HepG2 (cell line): ENCODE measurements around the gene KAZN. TPM values are rescaled to one million over a fixed set of nuclear protein-coding genes. Genes with fewer than 3 reads are reported as not detected.

Source experiments
- ATAC-seq: fragments of 200-7000 bp; cut with Tn5 transposase; 3 replicates; pipeline ENCODE4 v1.9.1; 2020; ENCODE audit warnings: mild to moderate bottlenecking, moderate library complexity
- BruUV-seq: library from RNA; stranded (reverse); fragments of 400-500 nt; replicated peaks from 2 replicates; lab custom pipeline; 2021; lab: Mats Ljungman, UMichigan
- CTCF ChIA-PET: fragments of 300-600 bp; formaldehyde crosslinking; extraction: SDS; loops from one replicate; lab custom pipeline; 2021; ENCODE audit warnings: low total read pairs, inconsistent platforms, low intra/inter-chr PET ratio; lab: Yijun Ruan, JAX
- POLR2A ChIA-PET: fragments of 350-600 bp; sonication (Branson Sonifier 250); formaldehyde crosslinking; loops from one replicate; lab custom pipeline; 2020; ENCODE audit warnings: antibody characterized with exemption, inconsistent platforms; lab: Yijun Ruan, JAX
- DNase-seq: peaks from one replicate; pipeline ENCODE4 v3.0.0-alpha.2; 2015; ENCODE audit warnings: low spot score
- FAIRE-seq: peaks from 3 replicates; lab custom pipeline; 2011; peaks lifted over from hg19 to GRCh38; lab: Jason Lieb, UNC
- H2AFZ ChIP-seq: one replicate; pipeline ENCODE4 v1.6.1; 2011; ENCODE audit warnings: low read length, inconsistent platforms
- H3K27ac ChIP-seq: fragments of 300-600 bp; 3 replicates; pipeline ENCODE4 v1.8.0; 2011; ENCODE audit warnings: mixed run types, mild to moderate bottlenecking, mixed read lengths, low read length, inconsistent platforms; ENCODE audit not compliant: insufficient read depth; ENCODE audit errors: extremely low read length
- H3K27me3 ChIP-seq, 2 experiments: fragments of 200-600 bp in 1 of 2; 2 replicates in 1 of 2; 3 replicates in 1 of 2; pipeline versions ENCODE4 v1.6.0 to v1.8.0; 2011; ENCODE audit warnings: low read length in 2 of 2, mild to moderate bottlenecking in 2 of 2, moderate library complexity in 2 of 2, inconsistent platforms in 1 of 2; ENCODE audit not compliant: insufficient read depth in 2 of 2, control insufficient read depth in 1 of 2
- H3K36me3 ChIP-seq, 2 experiments: fragments of 200-600 bp in 1 of 2; replicated peaks in 1 of 2; 2 replicates in 1 of 2; 3 replicates in 1 of 2; pipeline versions ENCODE4 v1.5.1 to v1.8.0; 2011; ENCODE audit warnings: low read length in 2 of 2, inconsistent platforms in 1 of 2; ENCODE audit not compliant: insufficient read depth in 2 of 2, control insufficient read depth in 1 of 2
- H3K4me1 ChIP-seq: 2 replicates; pipeline ENCODE4 v1.5.1; 2012; ENCODE audit warnings: low read length, inconsistent platforms; ENCODE audit not compliant: insufficient read depth
- H3K4me2 ChIP-seq: 2 replicates; pipeline ENCODE4 v1.6.0; 2011; ENCODE audit warnings: low read depth, low read length, inconsistent platforms
- H3K4me3 ChIP-seq, 3 experiments: fragments of 200-600 bp in 1 of 3; sonication (generic), shearing (Covaris generic) in 1 of 3; replicated peaks in 1 of 3; 2 replicates each; pipeline ENCODE4 v1.5.1; 2011 to 2016; ENCODE audit warnings: low read length in 3 of 3, inconsistent platforms in 2 of 3, low read depth in 2 of 3, mild to moderate bottlenecking in 2 of 3, control low read depth in 1 of 3, mixed read lengths in 1 of 3; ENCODE audit not compliant: insufficient read depth in 1 of 3
- H3K79me2 ChIP-seq: one replicate; pipeline ENCODE4 v1.6.1; 2011; ENCODE audit warnings: low read length, inconsistent platforms; ENCODE audit not compliant: insufficient read depth
- H3K9ac ChIP-seq: 2 replicates; pipeline ENCODE4 v1.6.0; 2011; ENCODE audit warnings: mild to moderate bottlenecking, low read depth, low read length, inconsistent platforms; ENCODE audit not compliant: insufficient read depth
- H3K9me3 ChIP-seq: 2 replicates; pipeline ENCODE4 v1.5.1; 2012; ENCODE audit warnings: mild to moderate bottlenecking, low read length
- H4K20me1 ChIP-seq: 2 replicates; pipeline ENCODE4 v1.6.0; 2011; ENCODE audit warnings: inconsistent platforms, mild to moderate bottlenecking, low read length, moderate library complexity; ENCODE audit not compliant: insufficient read depth
- ATF7-NPFF ChIP-seq: sonication (generic); formaldehyde crosslinking; IDR thresholded peaks from 2 replicates; pipeline ENCODE4 v1.8.1; 2023; ENCODE audit warnings: mild to moderate bottlenecking, low read depth, missing genetic modification reagents, moderate library complexity
- HDAC6 ChIP-seq: fragments of 200-600 bp; sonication (generic); IDR thresholded peaks from 2 replicates; pipeline ENCODE4 v1.7.0; 2017; ENCODE audit warnings: mild to moderate bottlenecking, antibody characterized with exemption, low read length, low read depth
- KDM2A ChIP-seq: sonication (generic); formaldehyde crosslinking; IDR thresholded peaks from 2 replicates; pipeline ENCODE4 v1.4.0; 2020; ENCODE audit warnings: low read depth, missing genetic modification reagents, borderline replicate concordance
- KLF13 ChIP-seq: sonication (generic); formaldehyde crosslinking; IDR thresholded peaks from 2 replicates; pipeline ENCODE4 v1.4.0; 2020; ENCODE audit warnings: mild to moderate bottlenecking, missing genetic modification reagents
- MEIS1 ChIP-seq: sonication (generic); formaldehyde crosslinking; IDR thresholded peaks from 2 replicates; pipeline ENCODE4 v1.9.0; 2021; ENCODE audit warnings: mild to moderate bottlenecking, missing genetic modification reagents, moderate library complexity, borderline replicate concordance
- NFATC3 ChIP-seq: sonication (generic); formaldehyde crosslinking; IDR thresholded peaks from 2 replicates; pipeline ENCODE4 v1.5.1; 2020; ENCODE audit warnings: mild to moderate bottlenecking, missing genetic modification reagents
- PHF21A ChIP-seq: sonication (generic); formaldehyde crosslinking; IDR thresholded peaks from 2 replicates; pipeline ENCODE4 v1.5.0; 2020; ENCODE audit warnings: mild to moderate bottlenecking, missing genetic modification reagents
- RXRA ChIP-seq: sonication (generic); formaldehyde crosslinking; IDR thresholded peaks from 2 replicates; pipeline ENCODE4 v1.5.1; 2020; ENCODE audit warnings: missing genetic modification reagents
- TAF1 ChIP-seq: sonication (generic); formaldehyde crosslinking; IDR thresholded peaks from 2 replicates; pipeline ENCODE4 v1.4.0; 2020; ENCODE audit warnings: missing genetic modification reagents
- TOE1 ChIP-seq: sonication (generic); formaldehyde crosslinking; IDR thresholded peaks from 2 replicates; pipeline ENCODE4 v1.4.0; 2020; ENCODE audit warnings: mild to moderate bottlenecking, missing genetic modification reagents
- ZEB1 ChIP-seq: IDR thresholded peaks from 2 replicates; pipeline ENCODE4 v1.6.1; 2012; ENCODE audit warnings: mild to moderate bottlenecking, low read depth, inconsistent platforms; ENCODE audit not compliant: insufficient replicate concordance
- ZNF589 ChIP-seq: sonication (generic); formaldehyde crosslinking; conservative IDR thresholded peaks from 2 replicates; pipeline ENCODE4 v1.8.0; 2022; ENCODE audit warnings: mild to moderate bottlenecking, moderate library complexity, missing genetic modification reagents
- ZNF598 ChIP-seq: sonication (generic); formaldehyde crosslinking; IDR thresholded peaks from 2 replicates; pipeline ENCODE4 v1.5.1; 2020; ENCODE audit warnings: mild to moderate bottlenecking, missing genetic modification reagents, borderline replicate concordance
- ZNF607 ChIP-seq: sonication (generic); formaldehyde crosslinking; IDR thresholded peaks from 2 replicates; pipeline ENCODE4 v1.5.1; 2020; ENCODE audit warnings: missing genetic modification reagents, mild to moderate bottlenecking, borderline replicate concordance
- WGBS: methylation state at CpG from one replicate; pipeline ENCODE4 v1.1.6; 2017; ENCODE audit warnings: low lambda C conversion rate; 5-methylcytosine and 5-hydroxymethylcytosine counted together
- in situ Hi-C: cut with HindIII; loops from 2 replicates; pipeline ENCODE4 v1.10.0; 2017; ENCODE audit warnings: low pct_unique_long_range_greater_than_20kb; ENCODE audit not compliant: extremely low pct_ligation_motif_present
- intact Hi-C: fragments of 100-400 bp; cut with micrococcal nuclease; formaldehyde crosslinking; loops from one replicate; pipeline ENCODE4 v1.10.0; 2022; ENCODE audit not compliant: unreplicated experiment
- polyA plus RNA-seq, 8 experiments: library from polyadenylated mRNA; depleted of rRNA in 3 of 8; stranded (reverse) in 7 of 8; unstranded in 1 of 8; fragments of >200 nt; fragmentation: Illumina TruSeq in 4 of 8; extraction: Trizol in 4 of 8; gene quantifications; 2 replicates each; pipeline versions ENCODE4 v1.2.1 to v1.2.3, GENCODE V29; 2011 to 2016; ENCODE audit warnings: low read depth in 4 of 8, missing spikeins in 1 of 8, mixed read lengths in 1 of 8; ENCODE audit not compliant: insufficient read depth in 1 of 8
- total RNA-seq, 5 experiments: library from RNA; depleted of rRNA; stranded (reverse); fragments of >200 nt; fragmentation: Illumina TruSeq; extraction: Trizol; gene quantifications; 2 replicates each; pipeline ENCODE4 v1.2.3, GENCODE V29; 2016; ENCODE audit warnings: low read depth in 1 of 5
- TF ChIP-seq, protein P1 (sequence below): sonication (generic); formaldehyde crosslinking; IDR thresholded peaks from 2 replicates; pipeline ENCODE4 v1.4.0; 2020; ENCODE audit warnings: missing genetic modification reagents
- TF ChIP-seq, protein P2 (sequence below), 2 experiments: IDR thresholded peaks; 2 replicates each; pipeline ENCODE4 v1.6.1; 2011 to 2012; ENCODE audit warnings: low read length in 2 of 2, borderline replicate concordance in 1 of 2, low read depth in 1 of 2, mild to moderate bottlenecking in 1 of 2, moderate library complexity in 1 of 2
- TF ChIP-seq, protein P3 (sequence below): sonication (generic); formaldehyde crosslinking; IDR thresholded peaks from 2 replicates; pipeline ENCODE4 v1.5.0; 2020; ENCODE audit warnings: missing genetic modification reagents
- TF ChIP-seq, protein P4 (sequence below): sonication (generic); formaldehyde crosslinking; IDR thresholded peaks from 2 replicates; pipeline ENCODE4 v1.4.0; 2020; ENCODE audit warnings: mild to moderate bottlenecking, missing genetic modification reagents

KAZN gene
- total and polyA plus RNA-seq, 2 of the 13 experiments (the other 11 are each of a cell fraction or from before 2014, with no cell fraction given): 10.4 to 13.5 TPM

DNA sequence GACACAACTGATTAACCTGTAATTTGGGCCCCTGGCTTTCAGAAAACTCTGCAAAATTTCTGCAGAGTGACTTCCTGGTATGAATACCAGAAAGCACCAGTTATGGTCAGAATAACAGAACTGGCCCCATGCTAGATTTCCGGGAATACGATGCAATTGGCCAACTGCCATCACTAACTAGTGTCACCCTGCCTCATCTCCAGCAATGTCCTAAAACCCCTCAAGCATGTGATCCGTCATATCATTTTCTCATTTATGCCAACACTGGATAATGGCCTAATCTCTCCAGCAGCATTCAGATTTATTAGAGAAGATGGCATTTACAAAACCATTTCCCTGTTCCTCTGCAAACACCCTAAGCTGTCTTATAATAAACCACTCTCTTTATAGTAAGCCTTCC, 15.4 kb downstream of the KAZN start:
- DNase-seq (no peak), FAIRE-seq (no peak), ATAC-seq (no peak)
- in situ Hi-C loops: no loop called here
- H2AFZ ChIP-seq: no peak overlapping the region
- H3K27me3 ChIP-seq: peaks cover 5 to 33% of the 10 kb centered on the region in 2 experiments; a peak in 3 of 5 replicates
- WGBS: 4% methylated on average over 3 of the region's 3 CpGs
- H3K36me3 ChIP-seq: no peaks in the 10 kb centered on the region
- CTCF ChIA-PET: no interaction called here
- H3K4me3 ChIP-seq: no peak overlapping the region
- no peak overlapping the region for H3K4me2 ChIP-seq
- no peak overlapping the region for H3K27ac ChIP-seq
- POLR2A ChIA-PET: no interaction called here
- no peaks in the 10 kb centered on the region for H3K79me2 ChIP-seq
- H4K20me1 ChIP-seq: no peaks in the 10 kb centered on the region
- H3K9me3 ChIP-seq: no peaks in the 10 kb centered on the region
- intact Hi-C loops: no loop called here
- no peaks in the 10 kb centered on the region for H3K4me1 ChIP-seq
- no TSS peak for BruUV-seq
- TF ChIP-seq KLF13 (CRISPR knock-in tag) (no peak), ATF7-NPFF (CRISPR knock-in tag) (no peak), ZNF589 (CRISPR knock-in tag) (no peak), TAF1 (CRISPR knock-in tag) (no peak), TOE1 (CRISPR knock-in tag) (no peak), ZEB1 (no peak), NFATC3 (CRISPR knock-in tag) (no peak), RXRA (CRISPR knock-in tag) (no peak), PHF21A (no peak), KDM2A (no peak), MEIS1 (CRISPR knock-in tag) (no peak), HDAC6 (no peak), ZNF598 (CRISPR knock-in tag) (no peak), ZNF607 (CRISPR knock-in tag) (no peak)
- TF ChIP-seq, protein P1, sequence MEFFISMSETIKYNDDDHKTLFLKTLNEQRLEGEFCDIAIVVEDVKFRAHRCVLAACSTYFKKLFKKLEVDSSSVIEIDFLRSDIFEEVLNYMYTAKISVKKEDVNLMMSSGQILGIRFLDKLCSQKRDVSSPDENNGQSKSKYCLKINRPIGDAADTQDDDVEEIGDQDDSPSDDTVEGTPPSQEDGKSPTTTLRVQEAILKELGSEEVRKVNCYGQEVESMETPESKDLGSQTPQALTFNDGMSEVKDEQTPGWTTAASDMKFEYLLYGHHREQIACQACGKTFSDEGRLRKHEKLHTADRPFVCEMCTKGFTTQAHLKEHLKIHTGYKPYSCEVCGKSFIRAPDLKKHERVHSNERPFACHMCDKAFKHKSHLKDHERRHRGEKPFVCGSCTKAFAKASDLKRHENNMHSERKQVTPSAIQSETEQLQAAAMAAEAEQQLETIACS (CRISPR knock-in tag): no peak
- TF ChIP-seq, protein P2, sequence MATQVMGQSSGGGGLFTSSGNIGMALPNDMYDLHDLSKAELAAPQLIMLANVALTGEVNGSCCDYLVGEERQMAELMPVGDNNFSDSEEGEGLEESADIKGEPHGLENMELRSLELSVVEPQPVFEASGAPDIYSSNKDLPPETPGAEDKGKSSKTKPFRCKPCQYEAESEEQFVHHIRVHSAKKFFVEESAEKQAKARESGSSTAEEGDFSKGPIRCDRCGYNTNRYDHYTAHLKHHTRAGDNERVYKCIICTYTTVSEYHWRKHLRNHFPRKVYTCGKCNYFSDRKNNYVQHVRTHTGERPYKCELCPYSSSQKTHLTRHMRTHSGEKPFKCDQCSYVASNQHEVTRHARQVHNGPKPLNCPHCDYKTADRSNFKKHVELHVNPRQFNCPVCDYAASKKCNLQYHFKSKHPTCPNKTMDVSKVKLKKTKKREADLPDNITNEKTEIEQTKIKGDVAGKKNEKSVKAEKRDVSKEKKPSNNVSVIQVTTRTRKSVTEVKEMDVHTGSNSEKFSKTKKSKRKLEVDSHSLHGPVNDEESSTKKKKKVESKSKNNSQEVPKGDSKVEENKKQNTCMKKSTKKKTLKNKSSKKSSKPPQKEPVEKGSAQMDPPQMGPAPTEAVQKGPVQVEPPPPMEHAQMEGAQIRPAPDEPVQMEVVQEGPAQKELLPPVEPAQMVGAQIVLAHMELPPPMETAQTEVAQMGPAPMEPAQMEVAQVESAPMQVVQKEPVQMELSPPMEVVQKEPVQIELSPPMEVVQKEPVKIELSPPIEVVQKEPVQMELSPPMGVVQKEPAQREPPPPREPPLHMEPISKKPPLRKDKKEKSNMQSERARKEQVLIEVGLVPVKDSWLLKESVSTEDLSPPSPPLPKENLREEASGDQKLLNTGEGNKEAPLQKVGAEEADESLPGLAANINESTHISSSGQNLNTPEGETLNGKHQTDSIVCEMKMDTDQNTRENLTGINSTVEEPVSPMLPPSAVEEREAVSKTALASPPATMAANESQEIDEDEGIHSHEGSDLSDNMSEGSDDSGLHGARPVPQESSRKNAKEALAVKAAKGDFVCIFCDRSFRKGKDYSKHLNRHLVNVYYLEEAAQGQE (IDR thresholded peaks at IDR 0.05; ENCODE audit: borderline replicate concordance in 1 of 2, low read depth in 1 of 2, low read length in 2 of 2): no peak
- TF ChIP-seq, protein P3, sequence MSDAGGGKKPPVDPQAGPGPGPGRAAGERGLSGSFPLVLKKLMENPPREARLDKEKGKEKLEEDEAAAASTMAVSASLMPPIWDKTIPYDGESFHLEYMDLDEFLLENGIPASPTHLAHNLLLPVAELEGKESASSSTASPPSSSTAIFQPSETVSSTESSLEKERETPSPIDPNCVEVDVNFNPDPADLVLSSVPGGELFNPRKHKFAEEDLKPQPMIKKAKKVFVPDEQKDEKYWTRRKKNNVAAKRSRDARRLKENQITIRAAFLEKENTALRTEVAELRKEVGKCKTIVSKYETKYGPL: no peak
- TF ChIP-seq, protein P4, sequence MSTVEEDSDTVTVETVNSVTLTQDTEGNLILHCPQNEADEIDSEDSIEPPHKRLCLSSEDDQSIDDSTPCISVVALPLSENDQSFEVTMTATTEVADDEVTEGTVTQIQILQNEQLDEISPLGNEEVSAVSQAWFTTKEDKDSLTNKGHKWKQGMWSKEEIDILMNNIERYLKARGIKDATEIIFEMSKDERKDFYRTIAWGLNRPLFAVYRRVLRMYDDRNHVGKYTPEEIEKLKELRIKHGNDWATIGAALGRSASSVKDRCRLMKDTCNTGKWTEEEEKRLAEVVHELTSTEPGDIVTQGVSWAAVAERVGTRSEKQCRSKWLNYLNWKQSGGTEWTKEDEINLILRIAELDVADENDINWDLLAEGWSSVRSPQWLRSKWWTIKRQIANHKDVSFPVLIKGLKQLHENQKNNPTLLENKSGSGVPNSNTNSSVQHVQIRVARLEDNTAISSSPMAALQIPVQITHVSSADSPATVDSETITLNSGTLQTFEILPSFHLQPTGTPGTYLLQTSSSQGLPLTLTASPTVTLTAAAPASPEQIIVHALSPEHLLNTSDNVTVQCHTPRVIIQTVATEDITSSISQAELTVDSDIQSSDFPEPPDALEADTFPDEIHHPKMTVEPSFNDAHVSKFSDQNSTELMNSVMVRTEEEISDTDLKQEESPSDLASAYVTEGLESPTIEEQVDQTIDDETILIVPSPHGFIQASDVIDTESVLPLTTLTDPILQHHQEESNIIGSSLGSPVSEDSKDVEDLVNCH (CRISPR knock-in tag): no peak
- TF ChIP-seq, all 625 proteins: peak for 0
- H3K9ac ChIP-seq: no peak overlapping the region
